ENCODE measurements around the gene SLC35D1. TPM values are rescaled to one million over a fixed set of nuclear protein-coding genes. Genes with fewer than 3 reads are reported as not detected.

The SLC35D1 gene
- total and polyA plus RNA-seq, 4 donors, result 22.9 to 100 (median 29.5) TPM

DNA sequence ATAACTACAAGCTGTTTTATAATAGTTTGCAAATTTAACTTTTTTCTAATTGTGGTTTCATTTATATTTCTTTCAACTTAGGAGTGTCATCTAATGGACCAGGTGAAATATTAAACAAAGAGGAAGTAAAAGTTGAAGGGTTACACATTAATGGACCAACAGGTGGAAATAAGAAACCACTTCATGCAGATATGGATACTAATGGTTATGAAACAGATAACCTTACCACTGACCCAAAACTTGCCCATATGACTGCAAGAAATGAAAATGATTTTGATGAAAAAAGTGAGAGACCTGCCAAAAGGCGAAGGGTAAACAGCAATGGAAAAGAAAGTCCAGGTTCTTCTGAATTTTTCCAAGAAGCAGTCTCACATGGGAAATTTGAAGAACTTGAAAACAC lies 69.5 kb downstream of the SLC35D1 start:
- no peak for TF ChIP-seq YY1 (IDR thresholded peaks at IDR 0.05)
- TF ChIP-seq RAD21 (IDR thresholded peaks at IDR 0.05), result no peak
- TF ChIP-seq NR2F2 (IDR thresholded peaks at IDR 0.05), result no peak
- no peak for TF ChIP-seq GABPA (IDR thresholded peaks at IDR 0.05 in 1 of 2, conservative IDR thresholded peaks at IDR 0.05 in 1 of 2)
- TF ChIP-seq, protein P1, sequence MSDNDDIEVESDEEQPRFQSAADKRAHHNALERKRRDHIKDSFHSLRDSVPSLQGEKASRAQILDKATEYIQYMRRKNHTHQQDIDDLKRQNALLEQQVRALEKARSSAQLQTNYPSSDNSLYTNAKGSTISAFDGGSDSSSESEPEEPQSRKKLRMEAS (IDR thresholded peaks at IDR 0.05), result no peak
- TF ChIP-seq ATF3 (IDR thresholded peaks at IDR 0.05), result no peak
- no peak for TF ChIP-seq HNF4G (IDR thresholded peaks at IDR 0.05)
- no peak for TF ChIP-seq EGR1 (IDR thresholded peaks at IDR 0.05; ENCODE audit: low read depth in 2 of 2)
- TF ChIP-seq HNF4A (conservative IDR thresholded peaks at IDR 0.05), result no peak
- TF ChIP-seq ZBTB33 (IDR thresholded peaks at IDR 0.05), result no peak
- TF ChIP-seq FOXA2 (IDR thresholded peaks at IDR 0.05), result no peak
- no peak for TF ChIP-seq TAF1 (conservative IDR thresholded peaks at IDR 0.05)
- no peak for TF ChIP-seq CTCF (IDR thresholded peaks at IDR 0.05; ENCODE audit: low read depth, low read length, missing input control)
- TF ChIP-seq, protein P2, sequence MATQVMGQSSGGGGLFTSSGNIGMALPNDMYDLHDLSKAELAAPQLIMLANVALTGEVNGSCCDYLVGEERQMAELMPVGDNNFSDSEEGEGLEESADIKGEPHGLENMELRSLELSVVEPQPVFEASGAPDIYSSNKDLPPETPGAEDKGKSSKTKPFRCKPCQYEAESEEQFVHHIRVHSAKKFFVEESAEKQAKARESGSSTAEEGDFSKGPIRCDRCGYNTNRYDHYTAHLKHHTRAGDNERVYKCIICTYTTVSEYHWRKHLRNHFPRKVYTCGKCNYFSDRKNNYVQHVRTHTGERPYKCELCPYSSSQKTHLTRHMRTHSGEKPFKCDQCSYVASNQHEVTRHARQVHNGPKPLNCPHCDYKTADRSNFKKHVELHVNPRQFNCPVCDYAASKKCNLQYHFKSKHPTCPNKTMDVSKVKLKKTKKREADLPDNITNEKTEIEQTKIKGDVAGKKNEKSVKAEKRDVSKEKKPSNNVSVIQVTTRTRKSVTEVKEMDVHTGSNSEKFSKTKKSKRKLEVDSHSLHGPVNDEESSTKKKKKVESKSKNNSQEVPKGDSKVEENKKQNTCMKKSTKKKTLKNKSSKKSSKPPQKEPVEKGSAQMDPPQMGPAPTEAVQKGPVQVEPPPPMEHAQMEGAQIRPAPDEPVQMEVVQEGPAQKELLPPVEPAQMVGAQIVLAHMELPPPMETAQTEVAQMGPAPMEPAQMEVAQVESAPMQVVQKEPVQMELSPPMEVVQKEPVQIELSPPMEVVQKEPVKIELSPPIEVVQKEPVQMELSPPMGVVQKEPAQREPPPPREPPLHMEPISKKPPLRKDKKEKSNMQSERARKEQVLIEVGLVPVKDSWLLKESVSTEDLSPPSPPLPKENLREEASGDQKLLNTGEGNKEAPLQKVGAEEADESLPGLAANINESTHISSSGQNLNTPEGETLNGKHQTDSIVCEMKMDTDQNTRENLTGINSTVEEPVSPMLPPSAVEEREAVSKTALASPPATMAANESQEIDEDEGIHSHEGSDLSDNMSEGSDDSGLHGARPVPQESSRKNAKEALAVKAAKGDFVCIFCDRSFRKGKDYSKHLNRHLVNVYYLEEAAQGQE (IDR thresholded peaks at IDR 0.05), result no peak
- no peak for TF ChIP-seq JUND (IDR thresholded peaks at IDR 0.05)
- no peak for TF ChIP-seq FOXA1 (IDR thresholded peaks at IDR 0.05)
- TF ChIP-seq RXRA (IDR thresholded peaks at IDR 0.05), result no peak
- TF ChIP-seq SP1 (IDR thresholded peaks at IDR 0.05), result no peak
- H3K4me1 ChIP-seq (ENCODE audit: control insufficient read depth in 4 of 4, insufficient read depth in 4 of 4, low read length in 3 of 4), result peaks cover 0 to 34% (median 16%) of the 10 kb centered on the region in 4 donors
- DNase-seq (ENCODE audit: low spot score), result no peak
- no peak overlapping the region for H3K4me3 ChIP-seq (ENCODE audit: low read depth in 1 of 3, low read length in 3 of 3)
- no peak overlapping the region for H3K9ac ChIP-seq (ENCODE audit: low read depth in 1 of 2, low read length in 2 of 2)
- no peaks in the 10 kb centered on the region for H3K27me3 ChIP-seq (ENCODE audit: control insufficient read depth in 4 of 4, insufficient read depth in 4 of 4, low read length in 3 of 4)
- H3K27ac ChIP-seq (ENCODE audit: low read depth in 1 of 2, low read length in 2 of 2), result no peak overlapping the region
- 89% methylated on average over 1 of the region's 1 CpG for WGBS
- H3K9me3 ChIP-seq (ENCODE audit: control insufficient read depth in 4 of 4, low read length in 3 of 4), result no peaks in the 10 kb centered on the region
- H3K36me3 ChIP-seq (ENCODE audit: control insufficient read depth in 4 of 4, insufficient read depth in 3 of 4, low read depth in 1 of 4, low read length in 3 of 4), result peaks cover 0 to 11% (median 5%) of the 10 kb centered on the region in 4 donors

Data from liver (tissue), 9 donors.